Thymus (tissue), 11 donors: Measurements from ENCODE around the gene BEAN1. TPM values are rescaled to one million over a fixed set of nuclear protein-coding genes. Genes with fewer than 3 reads are reported as not detected.

Experiments used
- DNase-seq, 9 donors: peaks; one replicate each; pipeline ENCODE4 v3.0.0-alpha.2; 2013; ENCODE audit warnings: low spot score in 9 of 9, low read depth in 6 of 9, missing footprints in 1 of 9
- H3K27ac ChIP-seq, 2 donors: one replicate each; pipeline ENCODE4 v1.5.1; 2013; ENCODE audit warnings: control low read depth in 1 of 2, low read depth in 1 of 2, low read length in 1 of 2, mild to moderate bottlenecking in 1 of 2, moderate library complexity in 1 of 2
- H3K27me3 ChIP-seq, 2 donors: one replicate each; pipeline ENCODE4 v1.5.1; 2013; ENCODE audit warnings: low read length in 1 of 2; ENCODE audit not compliant: control insufficient read depth in 2 of 2, insufficient read depth in 1 of 2
- H3K36me3 ChIP-seq, 2 donors: one replicate each; pipeline ENCODE4 v1.5.1; 2013; ENCODE audit warnings: low read length in 1 of 2, mild to moderate bottlenecking in 1 of 2, moderate library complexity in 1 of 2; ENCODE audit not compliant: control insufficient read depth in 2 of 2, insufficient read depth in 2 of 2
- H3K4me1 ChIP-seq, 2 donors: one replicate each; pipeline ENCODE4 v1.5.1; 2013; ENCODE audit warnings: low read length in 2 of 2; ENCODE audit not compliant: control insufficient read depth in 2 of 2, insufficient read depth in 2 of 2
- H3K4me3 ChIP-seq, 2 donors: one replicate each; pipeline ENCODE4 v1.5.1; 2013; ENCODE audit warnings: low read length in 2 of 2, control low read depth in 1 of 2, mild to moderate bottlenecking in 1 of 2
- H3K9me3 ChIP-seq, 2 donors: one replicate each; pipeline ENCODE4 v1.5.1; 2013; ENCODE audit warnings: low read length in 1 of 2, mild to moderate bottlenecking in 1 of 2; ENCODE audit not compliant: control insufficient read depth in 2 of 2, insufficient read depth in 1 of 2
- WGBS: extraction: QIAGEN DNeasy Blood & Tissue Kit; methylation state at CpG from one replicate; pipeline ENCODE4 v1.1.7; 2013; 5-methylcytosine and 5-hydroxymethylcytosine counted together
- polyA plus RNA-seq: library from polyadenylated mRNA; stranded (reverse); fragments of 200-250 nt; gene quantifications from one replicate; pipeline ENCODE4 v1.2.3, GENCODE V29; 2013
- total RNA-seq: library from RNA; stranded (reverse); fragments of 120-200 nt; gene quantifications from one replicate; pipeline ENCODE4 v1.2.4, GENCODE V29; 2013
- donor health status: healthy.

Gene BEAN1
- total and polyA plus RNA-seq, 2 donors: 0.05 to 0.25 TPM

DNA sequence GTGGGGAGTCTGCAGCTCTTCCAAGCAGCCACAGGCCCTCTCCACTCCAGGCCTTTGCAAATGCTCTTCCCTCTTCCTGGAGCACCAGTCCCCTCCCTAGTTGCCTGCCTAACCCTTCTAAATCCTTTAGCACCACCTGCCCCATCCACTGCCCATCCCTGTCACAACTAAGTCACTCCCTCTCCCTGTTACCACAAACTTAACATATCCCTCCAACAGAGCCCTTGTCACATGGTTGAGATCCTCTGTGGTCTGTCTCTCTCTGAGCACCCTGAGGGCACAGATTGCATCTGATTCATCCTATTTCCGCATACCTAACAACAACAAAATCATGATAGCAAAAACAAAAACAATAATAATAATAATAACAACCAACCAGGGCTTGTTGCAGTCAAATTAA, 11.0 kb upstream of the BEAN1 start:
- Histone ChIP-seq H3K4me1 (no peaks in the 10 kb centered on the region), H3K4me3 (no peak overlapping the region), H3K9me3 (no peaks in the 10 kb centered on the region), H3K36me3 (no peaks in the 10 kb centered on the region), H3K27me3 (peaks cover 0 to 8% of the 10 kb centered on the region in 2 donors), H3K27ac (no peak overlapping the region)
- 99% methylated on average over 1 of the region's 1 CpG for WGBS
- no peak for DNase-seq

DNA sequence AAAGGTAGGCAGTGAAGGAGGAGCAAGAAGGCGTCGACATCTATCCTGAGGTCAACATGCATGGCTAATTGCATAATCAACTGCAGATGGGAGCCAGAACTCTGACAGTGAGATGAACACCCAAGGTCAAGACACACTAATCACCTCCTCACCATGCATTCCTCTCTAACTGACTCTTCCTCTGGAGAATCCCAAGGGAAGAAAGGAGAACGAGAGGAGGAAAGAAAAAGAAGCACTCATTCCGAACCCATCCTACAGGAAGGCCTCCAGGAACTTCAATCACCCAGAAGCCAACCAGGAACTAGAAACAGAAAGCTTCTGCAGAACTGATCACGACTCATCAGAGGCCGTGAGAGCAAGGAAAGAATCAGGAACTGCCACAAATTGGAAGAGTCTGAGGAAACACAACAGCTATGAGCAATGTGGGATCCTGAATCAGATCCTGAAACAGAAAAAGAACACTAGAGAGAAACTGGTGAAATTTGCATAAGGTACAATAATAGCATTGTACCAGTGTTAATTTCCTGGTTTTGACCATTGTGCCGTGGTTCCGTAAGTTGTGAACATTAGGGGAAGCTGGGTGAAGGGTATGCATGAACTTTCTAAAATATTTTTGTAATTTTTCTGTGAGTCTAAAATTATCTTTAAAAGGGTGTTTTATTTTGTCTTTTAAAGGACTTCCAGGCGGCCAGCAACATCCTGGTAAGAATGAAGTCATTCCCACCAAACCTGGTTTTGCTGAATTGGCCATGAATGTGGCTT, 10.0 kb upstream of the BEAN1 start:
- H3K9me3 ChIP-seq: no peaks in the 10 kb centered on the region
- no peak overlapping the region for H3K4me3 ChIP-seq
- peaks cover 0 to 17% of the 10 kb centered on the region in 2 donors for H3K27me3 ChIP-seq
- H3K36me3 ChIP-seq: no peaks in the 10 kb centered on the region
- no peak for DNase-seq
- H3K27ac ChIP-seq: no peak overlapping the region
- WGBS: 87% methylated on average over 9 of the region's 9 CpGs
- H3K4me1 ChIP-seq: no peaks in the 10 kb centered on the region

DNA sequence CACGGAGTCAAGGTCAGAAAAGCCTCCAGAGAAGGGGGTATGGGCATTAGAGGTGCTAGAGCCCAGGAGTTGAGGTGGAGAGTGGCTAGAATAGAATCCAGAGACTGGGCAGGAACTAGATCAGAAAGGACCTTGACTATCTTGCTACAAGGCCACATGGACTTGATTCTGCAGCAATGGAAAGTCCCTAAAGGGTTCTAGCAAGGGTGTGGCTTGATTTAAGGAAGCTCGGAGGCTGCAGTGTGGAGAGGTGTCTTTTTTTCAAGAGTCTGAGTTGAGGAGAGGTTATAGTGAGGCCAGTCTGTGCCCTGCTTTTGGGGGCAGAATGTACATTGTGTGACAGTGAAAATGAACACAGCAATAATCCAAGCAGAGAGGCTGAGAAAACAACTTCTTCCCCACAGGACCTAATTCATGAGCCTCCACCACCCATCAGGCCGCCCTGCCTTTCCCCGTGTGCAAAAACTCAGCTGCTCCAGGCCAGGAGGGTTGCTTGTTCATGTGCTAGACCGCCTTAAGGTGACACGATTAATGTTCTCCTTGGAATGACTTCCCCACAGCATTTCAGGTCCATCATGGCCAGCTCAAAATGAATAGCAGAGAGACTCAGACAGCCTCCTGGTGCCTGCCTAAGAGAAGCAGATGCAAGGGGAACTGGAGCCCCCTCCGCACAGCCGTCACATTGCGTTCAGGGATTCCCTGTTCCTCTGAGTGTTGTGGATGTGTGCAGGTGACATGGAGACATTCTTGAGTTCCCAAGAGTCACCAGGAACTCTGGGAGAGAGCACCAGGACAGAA, 8.7 kb upstream of the BEAN1 start:
- WGBS: 75% methylated on average over 9 of the region's 9 CpGs
- DNase-seq: no peak
- no peaks in the 10 kb centered on the region for H3K9me3 ChIP-seq
- no peaks in the 10 kb centered on the region for H3K4me1 ChIP-seq
- H3K36me3 ChIP-seq: no peaks in the 10 kb centered on the region
- H3K4me3 ChIP-seq: no peak overlapping the region
- H3K27ac ChIP-seq: no peak overlapping the region
- peaks cover 0 to 24% of the 10 kb centered on the region in 2 donors for H3K27me3 ChIP-seq

DNA sequence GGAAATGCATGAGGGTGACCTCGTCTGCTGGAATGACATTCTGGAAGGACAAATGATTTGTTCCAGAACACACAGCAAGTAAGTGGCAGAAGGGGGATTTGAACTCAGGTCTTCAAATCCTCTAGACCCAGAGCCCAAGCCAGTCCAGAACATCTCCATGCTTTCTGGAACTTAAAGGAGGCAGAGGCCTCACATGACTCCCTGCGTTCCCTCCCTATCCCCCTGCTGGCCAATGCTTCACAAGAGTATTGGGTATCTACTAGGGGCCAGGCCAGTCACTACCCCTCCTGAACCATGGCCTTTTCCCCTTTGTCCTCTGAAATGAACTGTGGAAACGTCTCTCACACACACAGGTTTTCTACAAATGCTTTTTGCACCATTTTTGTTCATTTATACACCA, 7.6 kb upstream of the BEAN1 start:
- 63% methylated on average over 3 of the region's 3 CpGs for WGBS
- DNase-seq: no peak
- no peak overlapping the region for H3K27ac ChIP-seq
- H3K4me1 ChIP-seq: no peaks in the 10 kb centered on the region
- no peak overlapping the region for H3K4me3 ChIP-seq
- no peaks in the 10 kb centered on the region for H3K9me3 ChIP-seq
- H3K36me3 ChIP-seq: no peaks in the 10 kb centered on the region
- H3K27me3 ChIP-seq: peaks cover 4 to 36% of the 10 kb centered on the region in 2 donors

- H3K27me3 ChIP-seq: peaks cover 11 to 44% of the 10 kb centered on the region in 2 donors
- H3K4me1 ChIP-seq: no peaks in the 10 kb centered on the region
- DNase-seq: no peak
- 83% methylated on average over 1 of the region's 1 CpG for WGBS
- H3K36me3 ChIP-seq: no peaks in the 10 kb centered on the region
- no peak overlapping the region for H3K4me3 ChIP-seq
- no peak overlapping the region for H3K27ac ChIP-seq
- no peaks in the 10 kb centered on the region for H3K9me3 ChIP-seq
Observed at GRCh38 chr16:66420396-66420795, 6.7 kb upstream of the BEAN1 start.

- DNase-seq: no peak
- H3K27me3 ChIP-seq: peaks cover 26 to 59% of the 10 kb centered on the region in 2 donors
- H3K36me3 ChIP-seq: no peaks in the 10 kb centered on the region
- no peaks in the 10 kb centered on the region for H3K4me1 ChIP-seq
- no peak overlapping the region for H3K27ac ChIP-seq
- peaks cover 0 to 5% of the 10 kb centered on the region in 2 donors for H3K9me3 ChIP-seq
- 81% methylated on average over 6 of the region's 6 CpGs for WGBS
- H3K4me3 ChIP-seq: no peak overlapping the region
Observed at GRCh38 chr16:66421891-66422290, 5.2 kb upstream of the BEAN1 start.

GRCh38 chr16:66422366-66422765, 4.7 kb upstream of the BEAN1 start:
- Histone ChIP-seq H3K9me3 (peaks cover 0 to 5% of the 10 kb centered on the region in 2 donors), H3K4me3 (no peak overlapping the region), H3K27ac (no peak overlapping the region), H3K36me3 (no peaks in the 10 kb centered on the region), H3K27me3 (peaks cover 31 to 59% of the 10 kb centered on the region in 2 donors), H3K4me1 (no peaks in the 10 kb centered on the region)
- no peak for DNase-seq
- 75% methylated on average over 2 of the region's 2 CpGs for WGBS

- Histone ChIP-seq H3K4me3 (no peak overlapping the region), H3K9me3 (peaks cover 0 to 5% of the 10 kb centered on the region in 2 donors), H3K27ac (no peak overlapping the region), H3K4me1 (peaks cover 0 to 3% of the 10 kb centered on the region in 2 donors), H3K36me3 (no peaks in the 10 kb centered on the region), H3K27me3 (peaks cover 39 to 67% of the 10 kb centered on the region in 2 donors)
- no peak for DNase-seq
- 100% methylated on average over 1 of the region's 1 CpG for WGBS
Observed at GRCh38 chr16:66423177-66423576, 3.9 kb upstream of the BEAN1 start.

- no peak for DNase-seq
- Histone ChIP-seq H3K27me3 (peaks cover 55 to 79% of the 10 kb centered on the region in 2 donors), H3K27ac (no peak overlapping the region), H3K36me3 (no peaks in the 10 kb centered on the region), H3K4me3 (no peak overlapping the region), H3K4me1 (peaks cover 0 to 3% of the 10 kb centered on the region in 2 donors), H3K9me3 (peaks cover 0 to 5% of the 10 kb centered on the region in 2 donors)
- WGBS: 30% methylated on average over 8 of the region's 8 CpGs
Observed at GRCh38 chr16:66425651-66426050, 1.4 kb upstream of the BEAN1 start.
